HG03175 (cell line): ENCODE results near the gene ARHGAP23.
"Not testable (repeated sequence)": the region's sequence is repeated elsewhere in the genome, so short reads cannot be mapped to it uniquely, and the experiment has no call there.

Experiments used
- ATAC-seq: cut with Tn5 transposase; IDR thresholded peaks from one replicate; pipeline ENCODE4 v1.9.1; 2021; ENCODE audit warnings: mild to moderate bottlenecking, moderate library complexity; ENCODE audit not compliant: unreplicated experiment

ARHGAP23 gene

GRCh38 chr17:38511150-38512108, 83.2 kb downstream of the ARHGAP23 start:
- ATAC-seq, result no peak

- no peak for ATAC-seq
Observed at GRCh38 chr17:38512473-38513058, 84.3 kb downstream of the ARHGAP23 start.

- ATAC-seq, result not testable (repeated sequence)
Observed at GRCh38 chr17:38526526-38526925, 98.3 kb downstream of the ARHGAP23 start.

GRCh38 chr17:38528141-38528540, 99.9 kb downstream of the ARHGAP23 start:
- ATAC-seq, result not testable (repeated sequence)

GRCh38 chr17:38530856-38531255, 102.6 kb downstream of the ARHGAP23 start:
- not testable (repeated sequence) for ATAC-seq

GRCh38 chr17:38531761-38532160, 103.5 kb downstream of the ARHGAP23 start:
- not testable (repeated sequence) for ATAC-seq

- ATAC-seq, result no peak
Observed at GRCh38 chr17:38532451-38532850, 104.2 kb downstream of the ARHGAP23 start.

GRCh38 chr17:38533241-38533640, 105.0 kb downstream of the ARHGAP23 start:
- ATAC-seq, result no peak

GRCh38 chr17:38533866-38534497, 105.7 kb downstream of the ARHGAP23 start:
- ATAC-seq, result no peak

- no peak for ATAC-seq
Observed at GRCh38 chr17:38534498-38534885, 106.2 kb downstream of the ARHGAP23 start.

- no peak for ATAC-seq
Observed at GRCh38 chr17:38535886-38536285, 107.6 kb downstream of the ARHGAP23 start.

GRCh38 chr17:38536661-38537060, 108.4 kb downstream of the ARHGAP23 start:
- ATAC-seq, result no peak

- no peak for ATAC-seq
Observed at GRCh38 chr17:38538906-38539305, 110.6 kb downstream of the ARHGAP23 start.

- ATAC-seq, result no peak
Observed at GRCh38 chr17:38539386-38539785, 111.1 kb downstream of the ARHGAP23 start.

GRCh38 chr17:38540514-38541045, 112.3 kb downstream of the ARHGAP23 start:
- no peak for ATAC-seq

- no peak for ATAC-seq
Observed at GRCh38 chr17:38541281-38541680, 113.0 kb downstream of the ARHGAP23 start.

GRCh38 chr17:38542286-38542685, 114.0 kb downstream of the ARHGAP23 start:
- no peak for ATAC-seq

GRCh38 chr17:38543403-38544174, 115.3 kb downstream of the ARHGAP23 start:
- ATAC-seq, result no peak

GRCh38 chr17:38544175-38544838, 116.0 kb downstream of the ARHGAP23 start:
- ATAC-seq, result no peak

- no peak for ATAC-seq
Observed at GRCh38 chr17:38544839-38545209, 116.6 kb downstream of the ARHGAP23 start.
